Mucosa of descending colon (tissue), 3 donors: ENCODE data around the gene OSBPL3. TPM values are rescaled to one million over a fixed set of nuclear protein-coding genes. Genes with fewer than 3 reads are reported as not detected.

Experiments used
- ATAC-seq: fragments of 200-7000 bp; cut with Tn5 transposase; one replicate; pipeline ENCODE4 v1.9.1; 2020; ENCODE audit warnings: mild to moderate bottlenecking, moderate library complexity
- DNase-seq, 3 donors: peaks; one replicate each; pipeline ENCODE4 v3.0.0-alpha.2; 2020
- H3K36me3 ChIP-seq: fragments of 200-600 bp; one replicate; pipeline ENCODE4 v1.8.0; 2021; ENCODE audit warnings: low read depth, mild to moderate bottlenecking
- H3K4me1 ChIP-seq: fragments of 200-600 bp; one replicate; pipeline ENCODE4 v1.8.0; 2021; ENCODE audit warnings: low read depth, mild to moderate bottlenecking
- H3K4me3 ChIP-seq: fragments of 200-600 bp; one replicate; pipeline ENCODE4 v1.8.0; 2021; ENCODE audit warnings: mild to moderate bottlenecking
- H3K9me3 ChIP-seq: fragments of 200-600 bp; one replicate; pipeline ENCODE4 v1.8.0; 2021; ENCODE audit warnings: mild to moderate bottlenecking
- CTCF ChIP-seq: fragments of 200-600 bp; IDR thresholded peaks from one replicate; pipeline ENCODE4 v1.8.0; 2022; ENCODE audit warnings: antibody characterized with exemption, mild to moderate bottlenecking
- intact Hi-C, 2 donors: fragments of 100-400 bp; cut with DNase I in 1 of 2; cut with micrococcal nuclease in 1 of 2; formaldehyde crosslinking; loops; one replicate each; pipeline versions ENCODE4 v1.11.0 to v1.11.1; 2022; cut with DNase I, micrococcal nuclease
- total RNA-seq, 3 donors: library from RNA; stranded (reverse); fragmentation: NEBNext Ultra II Directional in 2 of 3; extraction: Animal tissue kit (Norgen Biotek cat#: 25700) in 2 of 3; gene quantifications; one replicate each; pipeline versions ENCODE4 v1.2.1 to v1.2.4, GENCODE V29; 2021 to 2023
- donor health status: DM: no; HTN: no; CAD: no; lungs with moderate emphysema.
- donor health status: DM: no; HTN: no; CAD: no.
- donor health status: DM: no; HTN: yes; CAD: no.

Gene OSBPL3
- total RNA-seq, 3 donors from 2014 or later: 9.0 to 15.4 (median 10.6) TPM

GRCh38 chr7:24987331-24987842 lies 7.4 kb upstream of the OSBPL3 start:
- DNase-seq: no peak
- intact Hi-C loops: no loop called here
- ATAC-seq: no peak

DNA sequence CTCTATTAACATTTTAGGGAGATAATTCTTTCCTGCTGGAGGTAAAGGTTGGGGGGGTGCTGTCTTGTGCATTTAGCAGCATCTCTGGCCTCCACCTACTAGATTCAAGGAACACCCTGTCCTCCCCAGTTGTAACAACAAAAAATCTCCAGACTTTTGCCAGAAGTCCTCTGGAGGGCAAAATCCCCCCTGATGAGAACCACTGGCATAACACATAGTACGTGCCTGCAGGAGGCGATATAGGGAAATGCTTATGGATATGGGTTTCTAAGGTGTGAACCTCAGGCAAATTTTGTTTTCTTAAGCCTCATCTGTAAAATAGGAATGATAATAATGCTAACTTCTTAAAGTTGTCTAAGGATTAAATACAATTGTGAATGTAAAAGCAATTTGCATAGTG lies 2.9 kb upstream of the OSBPL3 start:
- ATAC-seq: no peak
- no peak overlapping the region for H3K4me3 ChIP-seq

More at GRCh38 chr7:24987331-24987842, 7.4 kb upstream of the OSBPL3 start:
- no peak for TF ChIP-seq CTCF
- Histone ChIP-seq H3K9me3 (no peaks in the 10 kb centered on the region), H3K36me3 (no peaks in the 10 kb centered on the region), H3K4me1 (no peaks in the 10 kb centered on the region), H3K4me3 (no peak overlapping the region)

GRCh38 chr7:24981171-24981951 lies 1.4 kb upstream of the OSBPL3 start:
- ATAC-seq: peak; percentile 26
- Histone ChIP-seq H3K36me3 (no peaks in the 10 kb centered on the region), H3K9me3 (no peaks in the 10 kb centered on the region), H3K4me1 (peaks cover 12% of the 10 kb centered on the region), H3K4me3 (no peak overlapping the region)
- DNase-seq: peak; percentile 49 to 79 (median 72)
- intact Hi-C loops: no loop called here
- TF ChIP-seq CTCF: no peak

More for the DNA sequence above, 2.9 kb upstream of the OSBPL3 start:
- intact Hi-C loops: no loop called here
- H3K4me1 ChIP-seq: peaks cover 12% of the 10 kb centered on the region
- H3K36me3 ChIP-seq: no peaks in the 10 kb centered on the region
- peak in 1 of 3 donors; percentile 9 for DNase-seq
- TF ChIP-seq CTCF: no peak
- H3K9me3 ChIP-seq: no peaks in the 10 kb centered on the region

DNA sequence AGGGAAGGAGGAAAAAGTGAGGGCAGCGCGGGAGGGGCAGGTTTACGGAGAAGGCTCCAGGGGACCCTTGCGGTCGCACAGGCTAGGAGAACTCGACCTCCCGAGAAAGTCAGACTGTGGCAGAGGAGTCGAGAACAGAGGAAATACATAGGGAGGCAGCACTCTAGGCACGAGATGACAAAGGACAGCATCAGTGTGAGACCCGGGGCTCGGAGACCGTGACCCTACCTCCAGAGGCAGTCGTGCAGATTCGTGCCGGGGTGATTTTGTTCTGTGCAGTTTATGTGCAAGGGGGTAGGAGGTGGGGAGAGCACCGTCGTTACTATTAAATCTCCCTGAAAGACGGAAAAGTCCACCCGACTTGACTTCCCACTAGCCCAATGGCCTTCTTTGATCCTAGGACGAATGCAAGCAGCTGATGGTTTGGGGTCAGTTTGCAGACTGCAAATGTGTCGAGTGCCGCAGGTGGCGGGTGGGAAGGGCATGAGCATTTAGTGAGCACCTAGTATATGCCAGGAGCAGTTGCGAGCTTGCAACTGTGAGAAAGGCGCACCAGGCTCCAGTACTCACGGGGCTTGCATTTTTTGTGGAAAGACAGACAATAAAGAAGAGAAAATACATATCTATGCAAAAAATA lies 674 bp upstream of the OSBPL3 start:
- ATAC-seq (peak; percentile 13), DNase-seq (peak in 2 of 3 donors; percentile 57 to 68)
- no peaks in the 10 kb centered on the region for H3K36me3 ChIP-seq
- intact Hi-C loops: no loop called here
- peaks cover 12% of the 10 kb centered on the region for H3K4me1 ChIP-seq
- H3K9me3 ChIP-seq: no peaks in the 10 kb centered on the region
- H3K4me3 ChIP-seq: peak overlapping the region; percentile 64
- no peak for TF ChIP-seq CTCF

- H3K4me3 ChIP-seq: peak overlapping the region; percentile 64
- intact Hi-C loops: no loop called here
- peaks cover 12% of the 10 kb centered on the region for H3K4me1 ChIP-seq
- DNase-seq (peak; percentile 74 to 89 (median 84)), ATAC-seq (peak; percentile 68)
- H3K36me3 ChIP-seq: no peaks in the 10 kb centered on the region
- TF ChIP-seq CTCF: peak; percentile 41
- H3K9me3 ChIP-seq: no peaks in the 10 kb centered on the region
Observed at GRCh38 chr7:24979470-24979862, 512 bp downstream of the OSBPL3 start.
